ENCODE measurements around the gene C5orf47.

Gene C5orf47

GRCh38 chr5:173988554-173989431 is at the start of gene C5orf47:
TSS of gene C5orf47 (plus strand) at chr5:173989170. CDS start at chr5:173989264, 94 bp downstream.
- no peak for DNase-seq (ENCODE audit: low read depth in 3 of 3)

DNA sequence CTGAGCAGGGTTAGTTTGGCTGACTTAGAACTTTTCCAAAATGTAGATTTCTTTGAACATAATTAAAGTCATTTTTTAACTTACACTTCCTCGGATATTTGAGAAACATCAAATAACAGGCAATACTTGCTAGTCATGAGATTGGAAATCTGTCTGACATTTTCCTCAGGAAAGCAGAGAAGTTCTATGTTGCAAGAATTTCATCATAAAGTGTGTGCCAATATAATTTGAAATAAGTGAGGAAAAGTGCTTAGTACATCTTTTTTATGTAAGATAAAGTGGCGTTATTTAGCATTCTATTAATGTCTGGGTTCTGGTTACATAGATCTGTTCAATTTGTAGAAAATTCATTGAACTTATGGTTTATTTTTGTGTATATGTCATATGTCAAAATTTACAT is 48.7 kb upstream of the C5orf47 start:
- DNase-seq (ENCODE audit: low read depth in 3 of 3): no peak

DNA sequence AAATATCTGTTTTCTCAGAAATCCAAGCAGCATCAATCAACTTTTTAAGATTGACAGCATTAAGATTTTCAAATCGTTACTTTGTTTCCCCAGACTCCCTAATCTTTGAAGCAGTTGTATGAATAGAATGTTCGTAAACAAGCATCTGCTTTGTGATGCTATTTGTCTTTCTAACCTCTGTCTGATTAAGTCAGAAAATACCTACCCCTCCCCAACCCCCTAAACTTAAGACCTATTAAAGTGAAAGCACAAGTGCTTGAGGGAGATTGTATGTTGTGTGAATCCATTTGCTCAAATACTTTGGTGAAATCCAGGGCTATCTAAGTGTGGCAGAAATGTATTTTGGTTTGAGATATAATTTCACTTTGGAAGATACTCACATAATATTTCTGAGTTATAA is 47.9 kb upstream of the C5orf47 start:
- no peak for DNase-seq (ENCODE audit: low read depth in 3 of 3)

DNA sequence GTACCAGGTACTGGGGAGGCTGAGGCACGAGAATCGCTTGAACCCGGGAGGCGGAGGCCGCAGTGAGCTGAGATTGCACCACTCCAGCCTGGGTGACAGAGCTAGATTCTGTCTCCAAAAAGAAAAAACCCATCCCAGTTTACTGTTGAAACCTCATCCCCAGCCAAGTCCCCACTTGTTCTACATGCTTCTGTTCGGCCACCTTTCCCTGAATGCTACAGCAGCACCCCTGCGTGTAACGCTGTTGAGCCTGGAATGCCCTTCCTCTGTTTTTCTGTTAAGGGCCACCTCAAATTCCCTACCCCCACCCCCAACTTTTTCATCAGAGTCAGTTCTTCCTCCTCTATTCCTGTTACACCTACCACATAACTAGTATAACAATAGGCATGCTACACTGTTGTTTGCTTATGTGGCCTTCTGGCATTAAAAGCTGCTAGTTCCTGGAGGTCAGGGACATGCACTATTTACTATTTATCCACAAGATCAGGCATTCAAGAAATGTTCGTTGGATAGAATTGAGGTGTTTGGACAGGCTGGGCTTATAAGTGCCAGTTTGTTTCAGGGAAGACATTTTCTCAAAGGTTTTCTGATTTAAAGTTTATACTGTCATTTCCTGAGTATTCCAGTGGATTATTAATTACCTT is 47.1 kb upstream of the C5orf47 start:
- no peak for DNase-seq (ENCODE audit: low read depth in 3 of 3)

- DNase-seq (ENCODE audit: low read depth in 3 of 3): no peak
Measured at GRCh38 chr5:173944511-173944910, 44.5 kb upstream of the C5orf47 start.

DNA sequence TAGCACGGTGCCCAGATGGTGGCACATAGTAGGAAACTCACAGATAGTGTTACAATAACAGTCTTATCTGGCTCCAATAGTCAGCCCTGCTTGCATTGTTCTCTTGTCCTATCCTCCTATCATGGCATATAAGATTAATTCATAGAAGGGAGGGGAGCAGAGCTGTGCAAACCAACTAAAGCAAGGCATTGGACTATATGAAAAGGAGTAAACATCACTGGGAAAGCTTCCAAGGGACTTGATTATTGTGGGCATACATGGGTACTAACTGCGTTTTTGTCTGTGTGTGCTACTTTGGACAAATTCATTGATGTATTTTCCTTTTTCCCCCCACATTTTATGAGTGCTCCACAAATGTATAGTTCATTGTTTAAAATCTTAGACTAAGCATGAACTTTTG is 43.8 kb upstream of the C5orf47 start:
- no peak for DNase-seq (ENCODE audit: low read depth in 3 of 3)

DNA sequence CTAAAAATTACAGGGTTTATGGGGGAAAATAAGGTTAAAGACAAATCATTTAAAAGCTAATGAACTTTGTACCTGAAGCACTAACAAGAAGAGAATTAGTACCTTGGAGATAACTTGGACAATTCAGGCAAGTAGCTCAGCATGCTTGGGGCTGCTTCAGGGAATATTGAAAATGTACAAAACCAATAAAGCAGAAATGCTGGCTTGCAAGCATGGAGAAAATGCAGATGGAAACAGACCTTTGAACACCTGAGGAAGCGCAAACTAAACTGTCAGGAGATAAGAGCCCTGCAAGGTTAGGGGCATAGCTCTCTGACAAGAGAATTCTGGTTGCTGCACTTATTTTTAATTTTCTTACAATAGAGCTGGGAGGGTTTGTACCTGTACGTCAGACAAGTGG is 42.6 kb upstream of the C5orf47 start:
- no peak for DNase-seq (ENCODE audit: low read depth in 3 of 3)

DNA sequence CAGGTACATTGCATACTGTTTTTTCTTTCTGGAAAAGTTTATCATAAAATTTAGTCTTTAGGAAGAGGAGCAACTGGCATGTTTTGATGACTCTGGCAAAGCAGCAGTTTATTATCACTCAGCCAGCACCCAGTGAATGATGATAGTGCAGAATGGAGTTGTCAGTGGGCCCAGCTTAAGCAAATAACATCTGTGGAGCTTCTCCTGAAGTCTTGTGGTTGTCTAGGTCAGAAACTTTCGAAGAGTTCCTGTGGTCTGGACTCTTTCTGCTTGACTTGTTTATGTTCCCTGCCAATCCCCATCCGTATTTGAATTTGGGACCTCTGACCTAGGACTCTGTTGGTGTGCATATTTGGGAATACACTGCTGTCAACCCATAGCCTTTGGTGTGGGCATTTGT is 38.1 kb upstream of the C5orf47 start:
- no peak for DNase-seq (ENCODE audit: low read depth in 3 of 3)

GRCh38 chr5:173953528-173954090 is 35.4 kb upstream of the C5orf47 start:
- no peak for DNase-seq (ENCODE audit: low read depth in 3 of 3)

DNA sequence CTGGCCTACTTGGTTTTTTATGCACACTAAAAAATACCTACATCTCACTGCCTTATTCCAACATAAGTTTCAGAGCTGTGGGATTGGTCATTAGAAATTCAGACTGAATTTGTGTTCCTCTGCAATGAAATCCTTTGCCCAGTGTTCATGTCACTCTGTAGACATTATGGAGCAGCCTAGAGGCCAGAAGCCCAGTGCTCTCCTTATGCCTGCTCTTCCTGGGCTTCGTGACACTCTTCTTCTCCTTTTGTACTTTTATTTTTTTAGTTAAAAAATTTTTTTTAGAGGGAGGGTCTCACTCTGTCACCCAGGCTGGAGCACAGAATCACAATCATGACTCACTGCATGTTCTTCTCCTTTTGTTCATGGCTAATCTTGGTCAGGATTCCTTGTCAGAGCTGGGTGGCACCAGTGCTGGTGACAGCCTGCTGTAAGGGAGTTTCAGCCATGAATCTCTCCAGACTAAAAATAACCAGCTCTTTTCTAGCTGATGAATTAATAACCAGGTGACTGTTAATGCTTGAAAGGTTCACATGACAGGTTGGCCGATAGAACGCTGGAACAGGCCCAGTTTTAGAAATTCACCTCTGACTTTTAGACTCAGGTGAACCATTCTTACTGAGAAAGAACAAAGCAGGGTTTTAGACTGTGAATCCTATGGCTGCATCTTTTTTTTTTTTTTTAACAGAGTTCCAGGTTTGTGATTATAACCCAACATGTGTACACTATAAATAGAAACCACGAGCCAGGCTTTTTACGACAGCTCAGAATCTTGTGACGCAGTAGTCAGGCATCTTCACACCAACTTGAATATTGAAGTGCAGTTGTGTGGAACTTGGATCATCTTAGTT is 34.1 kb upstream of the C5orf47 start:
- DNase-seq (ENCODE audit: low read depth in 3 of 3): no peak

DNA sequence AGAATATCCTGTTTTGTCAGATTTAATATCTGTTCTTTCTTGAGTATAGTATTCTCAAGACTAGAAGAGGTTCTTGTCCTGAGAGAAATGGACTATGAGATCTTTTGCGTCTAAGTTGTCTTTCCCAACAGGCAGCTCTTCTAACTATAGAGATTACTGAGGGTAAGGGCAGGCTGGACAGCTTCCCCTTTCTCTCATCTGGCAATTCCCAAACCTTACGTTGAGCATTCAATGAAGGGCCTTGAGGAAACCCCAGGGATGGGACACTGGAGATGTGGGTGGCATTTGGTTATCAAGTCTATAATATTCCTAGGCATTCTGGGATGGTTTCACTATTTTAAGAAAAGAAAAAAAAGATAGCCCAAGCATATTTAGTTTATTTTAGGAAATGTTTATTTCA is 28.0 kb upstream of the C5orf47 start:
- no peak for DNase-seq (ENCODE audit: low read depth in 3 of 3)

- DNase-seq (ENCODE audit: low read depth in 3 of 3): no peak
Measured at GRCh38 chr5:173961418-173961817, 27.6 kb upstream of the C5orf47 start.

GRCh38 chr5:173962436-173962972 is 26.5 kb upstream of the C5orf47 start:
- DNase-seq (ENCODE audit: low read depth in 3 of 3): no peak

GRCh38 chr5:173963182-173963838 is 25.7 kb upstream of the C5orf47 start:
- no peak for DNase-seq (ENCODE audit: low read depth in 3 of 3)

GRCh38 chr5:173963867-173964441 is 25.0 kb upstream of the C5orf47 start:
- no peak for DNase-seq (ENCODE audit: low read depth in 3 of 3)

- no peak for DNase-seq (ENCODE audit: low read depth in 3 of 3)
Measured at GRCh38 chr5:173964506-173964905, 24.5 kb upstream of the C5orf47 start.

DNA sequence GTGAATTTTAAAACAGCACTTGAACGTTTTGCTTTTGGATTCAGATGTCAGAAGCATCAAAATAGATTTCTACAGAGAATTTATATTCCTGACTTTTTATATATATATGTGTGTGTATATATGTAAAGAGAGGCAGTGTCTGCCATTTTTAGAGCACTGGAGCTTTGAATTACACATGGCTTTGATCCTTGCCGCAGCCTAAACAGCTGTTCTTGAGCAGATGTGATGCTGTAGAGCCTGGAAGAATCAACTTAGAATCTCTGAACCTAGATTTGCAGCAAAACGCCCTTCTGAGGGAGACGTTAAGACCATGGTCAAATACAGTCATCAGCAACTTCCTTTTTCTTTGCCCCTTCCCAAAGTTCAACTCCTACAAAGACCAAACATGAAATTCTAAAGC is 21.7 kb upstream of the C5orf47 start:
- no peak for DNase-seq (ENCODE audit: low read depth in 3 of 3)

GRCh38 chr5:173968154-173968797 is 20.7 kb upstream of the C5orf47 start:
- no peak for DNase-seq (ENCODE audit: low read depth in 3 of 3)

DNA sequence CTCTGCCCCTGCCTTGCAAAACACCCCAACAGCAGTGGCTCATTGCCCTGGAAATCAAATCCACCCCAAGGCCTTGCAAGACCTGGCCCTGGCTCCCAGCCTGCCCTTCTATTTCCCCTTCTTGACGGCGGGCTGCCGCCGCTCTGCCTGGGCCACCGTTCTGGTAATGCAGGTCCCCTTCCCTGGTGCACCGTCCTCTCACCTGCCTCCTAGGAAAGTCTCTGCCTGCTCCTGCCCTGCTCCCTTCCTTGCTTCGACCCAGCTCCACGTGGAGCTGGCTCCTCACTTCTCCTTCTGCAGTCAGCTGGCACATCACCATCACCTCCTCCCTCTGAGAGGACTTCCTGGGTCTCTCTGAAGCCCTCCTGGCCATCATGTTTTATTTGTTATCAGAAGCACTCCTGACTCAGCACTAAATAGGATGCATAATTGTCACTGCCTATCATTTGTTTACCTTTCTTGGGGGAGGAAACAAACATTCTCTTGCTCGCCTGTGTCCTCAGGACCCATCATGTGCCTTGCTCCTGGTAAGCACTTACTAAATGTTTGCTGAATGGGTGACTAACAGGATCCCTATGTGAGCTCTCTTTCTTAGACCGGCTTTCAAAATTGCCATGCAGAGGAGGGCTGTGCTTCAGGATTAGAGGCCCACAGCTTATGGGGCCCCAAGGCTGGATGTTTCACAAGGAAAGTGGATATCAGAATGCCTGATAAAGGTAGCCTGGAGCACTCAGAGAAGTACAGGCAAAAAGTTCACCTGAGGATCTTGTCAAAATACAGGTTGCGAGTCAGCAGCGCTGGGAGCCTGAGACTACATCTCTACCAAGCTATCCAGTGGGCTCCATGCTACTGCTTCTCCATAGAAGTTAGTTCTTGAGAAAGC is 19.6 kb upstream of the C5orf47 start:
- DNase-seq (ENCODE audit: low read depth in 3 of 3): no peak
